Measurements from ENCODE around the gene EPN1.

EPN1 gene

DNA sequence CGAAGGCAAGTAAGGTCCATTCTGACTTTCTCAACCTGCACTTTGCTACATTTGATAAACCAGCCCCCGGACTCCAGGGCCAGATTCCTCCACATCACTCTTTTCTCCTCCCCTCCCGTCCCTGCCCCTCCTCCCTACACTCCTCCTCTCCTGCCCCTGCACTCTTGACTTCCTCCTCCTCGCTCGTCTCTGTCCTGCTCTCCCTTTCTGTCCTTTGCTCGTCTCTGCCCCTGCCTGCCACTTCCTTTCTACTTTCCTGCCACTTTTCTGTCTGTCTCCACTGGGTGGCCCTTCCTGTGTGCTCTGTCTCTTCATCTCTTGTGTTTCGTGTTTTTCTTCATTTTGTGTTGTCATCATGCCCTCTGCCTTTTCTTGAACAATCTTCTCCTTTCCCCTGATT lies 13.2 kb upstream of the EPN1 start:
- no peak for DNase-seq

DNA sequence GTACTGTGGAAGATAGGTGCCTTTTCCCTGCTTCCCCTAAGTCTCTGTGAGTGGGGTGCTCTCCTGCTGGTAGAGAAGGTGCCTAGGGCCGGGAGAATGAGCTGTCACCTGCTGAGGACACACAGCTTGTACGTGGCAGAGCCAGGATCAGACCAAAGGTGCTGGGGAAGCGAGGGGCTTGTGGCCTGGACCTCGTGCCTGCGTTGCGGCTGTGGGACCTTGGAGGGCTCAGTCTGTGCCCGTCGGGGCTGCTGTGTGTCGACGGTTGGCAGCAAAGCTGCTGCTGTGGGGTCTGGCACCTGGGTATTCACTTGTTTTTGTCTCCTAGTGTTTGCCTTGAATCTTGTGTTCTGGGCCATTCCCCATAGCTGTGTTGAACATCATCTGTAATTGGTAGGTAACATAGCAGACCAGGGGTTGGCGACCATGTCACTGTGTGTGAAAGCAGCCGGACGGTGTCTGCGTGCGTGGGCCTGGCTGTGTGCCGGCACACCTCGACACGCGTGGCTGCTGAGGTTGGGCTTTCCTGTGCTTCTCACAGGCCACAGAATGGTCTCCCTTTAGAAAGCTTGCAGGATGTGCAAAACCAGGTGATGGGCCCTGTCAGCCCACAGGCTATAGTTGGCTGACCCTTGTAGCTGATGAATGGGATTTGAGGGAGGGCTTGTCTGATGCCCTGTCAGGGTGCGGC lies 11.0 kb upstream of the EPN1 start:
- DNase-seq, result no peak

DNA sequence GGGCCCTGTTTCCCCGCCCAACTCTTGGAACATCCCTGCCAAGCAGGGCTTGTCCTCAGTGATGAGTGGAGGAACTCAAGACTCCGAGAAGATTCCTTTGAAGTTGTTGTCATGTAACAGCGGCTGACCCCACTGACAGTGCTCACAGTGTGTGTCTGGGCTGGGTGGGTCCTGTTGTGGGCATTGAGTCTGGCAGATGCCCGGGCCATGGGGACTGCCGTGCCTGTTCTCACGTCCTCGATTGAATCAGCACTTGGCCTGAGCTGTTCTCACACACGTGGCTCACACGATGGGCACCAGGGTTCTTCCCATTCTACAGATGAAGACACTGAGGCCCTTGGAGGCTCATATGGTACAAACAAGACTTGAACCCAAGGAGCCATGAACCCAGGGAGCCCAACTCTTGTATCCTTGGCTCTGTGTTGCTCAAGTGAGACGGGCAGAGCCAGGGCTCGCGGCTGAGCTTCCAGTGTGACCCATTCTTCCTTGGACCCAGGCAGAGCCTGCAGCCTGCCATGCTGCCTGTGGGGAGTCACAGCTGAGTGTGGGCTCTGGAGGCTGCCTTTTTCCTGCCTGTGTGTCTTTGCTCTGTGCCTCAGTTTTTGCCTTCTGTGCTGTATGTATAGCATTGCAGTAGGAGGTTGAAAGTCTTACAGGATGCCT lies 8.6 kb upstream of the EPN1 start:
- no peak for DNase-seq

DNA sequence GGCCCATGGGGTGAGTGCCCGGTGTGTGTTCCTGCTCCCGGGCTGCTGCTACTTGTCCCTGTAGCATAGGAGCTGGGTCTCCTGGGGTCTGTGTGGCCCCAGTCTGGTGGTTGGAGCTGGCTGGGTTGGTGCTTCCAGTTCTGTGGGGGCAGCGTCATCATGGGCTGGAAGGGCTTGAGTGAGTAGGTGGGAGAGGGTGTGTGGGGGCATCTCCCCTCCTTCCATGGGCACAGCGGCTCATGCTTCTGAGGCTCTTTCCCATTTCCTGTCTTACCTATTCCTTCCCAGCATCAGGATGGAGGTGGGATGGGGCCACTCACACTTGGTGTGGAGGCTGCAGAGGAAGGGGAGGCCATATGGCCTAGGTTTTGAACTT lies 8.0 kb upstream of the EPN1 start:
- no peak for DNase-seq

DNA sequence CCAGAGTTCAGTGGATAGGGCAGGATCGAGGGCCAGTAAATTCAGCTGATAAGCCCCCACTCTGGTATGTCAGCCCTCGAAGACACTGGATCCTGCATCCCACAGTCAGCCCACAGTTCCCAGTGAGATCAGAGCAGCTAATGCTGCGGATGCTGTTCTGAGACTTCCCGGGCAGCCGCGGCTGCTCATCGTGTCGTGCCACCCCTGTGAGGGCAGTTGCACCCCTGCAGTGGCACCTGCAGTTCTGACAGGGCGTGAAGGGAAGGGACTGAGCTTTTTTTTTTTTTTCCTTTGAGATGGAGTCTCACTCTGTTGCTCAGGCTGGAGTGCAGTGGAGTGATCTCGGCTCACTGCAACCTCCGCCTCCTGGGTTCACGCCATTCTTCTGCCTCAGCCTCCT lies 7.5 kb upstream of the EPN1 start:
- no peak for DNase-seq

DNA sequence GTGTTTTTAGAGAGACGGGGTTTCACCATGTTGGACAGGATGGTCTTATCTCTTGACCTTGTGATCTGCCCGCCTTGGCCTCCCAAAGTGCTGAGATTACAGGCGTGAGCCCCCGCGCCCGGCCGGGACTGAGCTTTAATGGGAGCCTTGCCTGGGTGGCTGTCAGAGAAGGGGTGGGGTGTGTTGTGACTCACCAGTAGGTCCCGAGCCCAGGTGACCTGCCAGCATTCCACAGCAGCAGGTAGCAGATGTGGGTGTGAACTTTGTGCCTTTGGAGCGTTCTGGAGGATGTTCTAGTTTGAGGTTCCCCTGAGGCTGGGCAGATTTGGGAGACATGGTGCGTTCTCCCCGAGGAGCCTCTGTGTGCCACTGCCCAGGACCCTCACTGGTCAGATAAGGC lies 7.1 kb upstream of the EPN1 start:
- no peak for DNase-seq

DNA sequence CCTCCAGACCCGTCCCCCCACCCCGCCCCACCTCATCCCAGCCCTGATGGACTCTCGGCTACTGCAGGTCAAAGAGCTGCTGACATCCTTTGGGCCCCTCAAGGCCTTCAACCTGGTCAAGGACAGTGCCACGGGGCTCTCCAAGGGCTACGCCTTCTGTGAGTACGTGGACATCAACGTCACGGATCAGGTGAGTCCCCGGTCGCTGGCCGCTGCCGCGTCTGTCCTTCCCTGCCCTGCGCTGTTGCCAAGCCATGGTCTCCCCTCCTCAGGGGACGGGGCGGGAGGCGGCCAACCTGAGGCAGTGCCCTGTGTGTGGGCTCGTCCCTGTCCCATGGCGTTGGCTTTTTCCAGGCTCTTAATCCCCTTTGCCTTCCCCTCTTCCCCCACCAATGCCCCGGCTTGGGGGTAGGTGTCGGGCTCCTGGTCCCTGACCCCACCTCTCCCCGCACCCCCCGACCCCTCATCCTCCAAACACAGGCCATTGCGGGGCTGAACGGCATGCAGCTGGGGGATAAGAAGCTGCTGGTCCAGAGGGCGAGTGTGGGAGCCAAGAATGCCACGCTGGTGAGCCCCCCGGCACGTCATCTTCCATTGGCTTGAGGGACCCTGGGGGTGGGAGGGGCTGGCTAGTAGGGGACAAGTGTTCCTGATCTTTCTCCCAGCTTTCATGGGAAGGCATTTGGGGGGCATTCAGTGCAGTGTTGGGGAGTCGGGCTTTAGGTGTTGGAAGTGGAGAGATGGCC lies 6.2 kb upstream of the EPN1 start:
- no peak for DNase-seq

DNA sequence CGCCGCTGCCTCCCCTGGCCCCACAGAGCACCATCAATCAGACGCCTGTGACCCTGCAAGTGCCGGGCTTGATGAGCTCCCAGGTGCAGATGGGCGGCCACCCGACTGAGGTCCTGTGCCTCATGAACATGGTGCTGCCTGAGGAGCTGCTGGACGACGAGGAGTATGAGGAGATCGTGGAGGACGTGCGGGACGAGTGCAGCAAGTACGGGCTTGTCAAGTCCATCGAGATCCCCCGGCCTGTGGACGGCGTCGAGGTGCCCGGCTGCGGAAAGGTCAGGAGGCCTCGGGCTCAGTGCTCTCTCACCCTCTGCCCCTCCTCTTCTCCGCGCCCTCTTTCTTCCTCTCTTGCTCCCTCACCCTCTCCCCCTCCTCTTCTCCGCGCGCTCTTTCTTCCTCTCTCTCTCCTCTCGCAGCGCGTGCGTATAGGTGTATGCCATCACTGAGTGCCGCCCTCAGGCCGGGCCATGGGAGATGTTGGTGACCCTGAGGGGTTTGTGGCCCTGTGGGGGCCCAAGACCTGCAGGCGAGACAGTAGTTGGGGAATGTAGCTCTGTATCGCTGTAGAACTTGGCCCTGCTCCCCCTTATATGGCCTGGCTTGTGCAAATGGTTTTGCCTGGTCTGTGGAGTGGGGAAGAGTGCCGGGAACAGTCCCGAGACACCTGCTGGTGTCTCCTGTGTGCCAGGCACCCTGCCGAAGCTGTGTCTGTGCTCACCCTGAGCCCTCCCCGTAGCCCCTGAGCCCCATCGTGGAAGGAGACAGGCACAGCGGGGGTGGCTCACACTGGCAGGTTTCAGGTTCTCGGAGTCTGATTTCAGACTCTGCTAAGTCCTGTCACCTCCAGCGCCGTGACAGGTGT lies 5.4 kb upstream of the EPN1 start:
- DNase-seq, result no peak

DNA sequence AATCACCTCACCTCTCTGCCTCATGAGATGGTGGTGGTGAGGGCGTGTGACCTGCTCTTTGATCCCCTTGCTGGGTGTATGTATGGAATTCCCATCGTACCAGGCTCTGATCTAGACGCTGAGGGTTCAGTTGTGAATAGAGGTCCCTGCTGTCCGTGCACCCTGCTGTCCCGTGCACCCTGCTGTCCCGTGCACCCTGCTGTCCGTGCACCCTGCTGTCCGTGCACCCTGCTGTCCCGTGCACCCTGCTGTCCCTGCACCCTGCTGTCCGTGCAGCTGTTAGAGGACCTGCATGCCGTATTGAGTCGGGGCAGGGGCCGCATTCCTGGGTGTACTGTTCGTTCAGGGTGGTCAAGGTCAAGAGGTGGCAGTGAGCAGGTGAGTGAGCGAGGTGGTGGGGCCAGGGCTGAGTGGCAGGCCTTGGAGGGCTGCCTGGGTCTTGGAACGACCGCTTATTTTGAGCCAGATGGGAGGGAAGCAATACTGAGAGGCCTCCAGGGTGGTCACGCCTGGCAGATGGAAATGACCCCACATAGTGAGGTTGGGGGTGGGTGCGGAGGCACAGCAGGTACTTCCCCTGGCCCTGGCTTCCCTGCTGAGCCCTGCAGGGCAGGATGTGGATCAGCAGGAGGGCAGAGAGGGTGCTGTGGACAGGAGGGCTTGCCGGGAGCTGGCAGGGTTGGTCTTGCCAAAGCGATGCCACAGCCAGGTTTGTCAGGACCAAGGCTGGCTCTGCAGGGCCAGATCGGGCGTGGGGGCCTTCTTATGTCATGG lies 4.6 kb upstream of the EPN1 start:
- DNase-seq, result no peak

DNA sequence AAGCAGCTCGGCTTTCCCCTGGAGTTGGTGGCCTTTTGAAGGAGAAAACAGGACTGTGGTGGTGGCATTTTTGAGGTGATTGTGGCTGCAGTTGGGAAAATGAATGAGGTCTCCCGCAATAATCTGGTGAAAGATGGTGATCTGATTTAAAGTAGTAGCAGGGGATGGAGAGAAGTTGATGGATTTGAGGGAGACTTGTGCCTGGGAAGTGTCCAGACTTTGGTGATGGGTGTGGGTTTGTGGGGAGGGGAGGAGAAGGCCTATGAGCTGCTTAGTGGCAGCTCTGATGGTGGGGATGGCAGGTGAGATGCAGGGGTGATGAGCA lies 4.0 kb upstream of the EPN1 start:
- no peak for DNase-seq

DNA sequence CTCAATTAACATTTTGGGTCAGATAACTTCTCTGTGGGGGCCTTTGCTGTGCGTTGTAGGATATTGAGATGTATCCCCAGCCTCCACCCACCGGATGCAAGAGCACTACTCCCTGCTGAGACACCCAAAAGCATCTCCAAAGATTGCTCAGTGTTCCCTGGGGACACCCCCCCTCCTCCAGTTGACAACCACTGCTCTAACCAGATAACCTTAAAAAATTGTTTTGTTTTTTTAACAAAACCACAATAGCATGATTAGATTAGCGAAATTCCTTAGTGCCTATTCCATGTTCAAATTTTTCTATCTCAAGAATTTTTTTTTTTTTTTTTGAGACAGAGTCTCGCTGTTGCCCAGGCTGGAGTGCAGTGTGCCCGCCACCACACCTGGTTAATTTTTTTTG lies 2.6 kb upstream of the EPN1 start:
- peak; percentile 4 for DNase-seq

DNA sequence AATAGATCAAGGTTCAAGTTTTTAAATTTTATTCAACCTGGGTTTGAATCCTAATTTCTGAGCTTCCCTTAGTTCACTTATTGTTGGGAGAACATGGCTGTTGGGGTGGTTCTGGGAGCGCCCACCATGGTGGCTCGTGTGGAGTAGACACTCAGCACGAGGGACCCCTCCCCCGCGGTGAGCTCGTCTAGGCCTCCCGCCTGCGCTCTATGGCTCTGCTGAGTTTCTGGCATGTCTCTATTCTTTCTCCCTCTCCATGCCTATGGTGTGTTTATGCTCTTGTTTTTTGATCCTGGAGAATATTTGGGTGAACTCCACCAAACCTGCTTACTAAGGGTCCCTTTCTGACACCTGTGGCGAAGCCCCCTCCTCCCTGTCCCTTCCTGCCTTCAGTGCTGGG lies 1.6 kb upstream of the EPN1 start:
- peak; percentile 23 for DNase-seq

DNA sequence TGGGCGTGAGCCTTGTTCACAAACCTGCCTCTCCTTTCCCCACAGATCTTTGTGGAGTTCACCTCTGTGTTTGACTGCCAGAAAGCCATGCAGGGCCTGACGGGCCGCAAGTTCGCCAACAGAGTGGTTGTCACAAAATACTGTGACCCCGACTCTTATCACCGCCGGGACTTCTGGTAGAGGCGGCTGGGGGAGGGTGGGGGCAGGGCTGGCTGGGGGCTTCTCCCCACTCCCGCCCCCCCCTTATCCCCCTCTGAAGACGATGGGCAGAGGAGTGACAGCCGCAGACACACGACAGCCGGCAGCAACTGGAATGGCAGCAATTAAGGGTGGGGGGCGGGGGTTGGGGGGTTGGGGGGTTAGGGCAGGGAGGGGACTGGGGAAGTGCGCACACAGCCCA lies 1.1 kb upstream of the EPN1 start:
- DNase-seq, result no peak

DNA sequence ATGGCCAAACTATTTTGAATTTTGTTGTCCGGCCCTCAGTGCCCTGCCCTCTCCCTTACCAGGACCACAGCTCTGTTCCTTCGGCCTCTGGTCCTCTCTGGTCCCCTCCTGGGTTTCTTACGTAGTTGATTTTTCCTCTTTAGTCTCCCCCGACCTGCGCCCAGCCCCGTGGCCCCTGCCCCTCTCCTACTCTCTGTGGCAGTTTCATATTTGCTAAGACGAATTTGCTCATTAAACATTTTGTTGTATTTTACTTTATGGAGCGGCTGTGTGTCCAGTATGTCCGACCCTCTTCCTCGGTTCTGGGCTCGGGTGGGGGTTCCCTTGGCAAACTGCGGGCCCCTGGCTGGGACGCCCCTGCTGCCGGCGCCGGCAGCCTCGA lies 576 bp upstream of the EPN1 start:
- DNase-seq, result peak; percentile 44

DNA sequence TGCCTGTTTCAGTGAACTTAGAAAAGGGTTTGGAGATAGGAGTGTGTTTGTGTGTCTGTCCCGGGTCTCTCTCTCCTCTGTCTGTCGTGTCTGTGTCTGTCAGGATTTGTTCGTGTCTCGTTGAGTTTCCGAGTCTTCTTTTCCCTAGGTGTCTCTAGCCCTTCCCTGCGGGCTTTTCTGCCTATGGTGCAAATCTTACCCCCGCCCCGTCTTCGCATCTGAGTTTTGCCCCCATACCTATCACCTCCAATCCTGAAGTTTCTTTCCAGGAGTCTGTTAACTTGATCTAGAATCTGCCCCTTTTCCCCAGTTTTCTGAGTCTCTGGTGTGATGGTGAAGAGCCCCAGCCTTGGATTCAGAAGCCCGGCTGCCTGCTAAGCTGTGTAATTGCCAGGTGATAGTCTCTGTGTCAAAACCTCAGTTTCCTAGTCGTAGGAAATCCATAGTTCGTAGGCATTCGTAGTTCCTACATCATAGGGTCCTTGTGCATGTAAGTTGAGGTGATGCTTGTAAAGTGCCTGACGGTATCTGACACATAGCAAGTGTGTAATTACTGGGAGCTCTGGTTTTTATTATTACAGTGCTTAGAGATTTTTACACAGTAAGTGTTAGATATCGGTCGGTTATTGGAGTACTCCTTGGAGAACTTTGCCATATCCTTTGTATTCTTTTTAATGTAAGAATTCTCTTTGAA lies 782 bp downstream of the EPN1 start:
- no peak for DNase-seq

DNA sequence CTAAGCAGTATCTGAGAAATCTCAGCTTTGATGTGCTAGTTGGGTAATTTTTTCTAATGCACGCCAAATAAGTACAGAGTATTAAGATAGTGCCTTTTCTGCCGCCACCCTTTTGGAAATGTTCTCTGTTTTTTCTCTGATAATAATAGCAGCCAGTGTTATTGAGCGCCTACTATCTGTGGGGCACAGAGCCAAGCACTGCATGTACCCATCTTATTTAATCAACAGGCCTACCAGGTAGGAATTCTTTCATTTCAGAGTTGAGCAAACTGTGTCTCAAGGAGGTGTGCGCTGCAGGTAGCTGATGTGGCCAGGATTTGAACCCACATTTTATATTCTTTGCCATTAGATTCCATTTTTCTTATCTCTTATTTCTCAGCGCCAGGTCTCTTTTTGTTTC lies 1.4 kb downstream of the EPN1 start:
- peak; percentile 35 for DNase-seq

DNA sequence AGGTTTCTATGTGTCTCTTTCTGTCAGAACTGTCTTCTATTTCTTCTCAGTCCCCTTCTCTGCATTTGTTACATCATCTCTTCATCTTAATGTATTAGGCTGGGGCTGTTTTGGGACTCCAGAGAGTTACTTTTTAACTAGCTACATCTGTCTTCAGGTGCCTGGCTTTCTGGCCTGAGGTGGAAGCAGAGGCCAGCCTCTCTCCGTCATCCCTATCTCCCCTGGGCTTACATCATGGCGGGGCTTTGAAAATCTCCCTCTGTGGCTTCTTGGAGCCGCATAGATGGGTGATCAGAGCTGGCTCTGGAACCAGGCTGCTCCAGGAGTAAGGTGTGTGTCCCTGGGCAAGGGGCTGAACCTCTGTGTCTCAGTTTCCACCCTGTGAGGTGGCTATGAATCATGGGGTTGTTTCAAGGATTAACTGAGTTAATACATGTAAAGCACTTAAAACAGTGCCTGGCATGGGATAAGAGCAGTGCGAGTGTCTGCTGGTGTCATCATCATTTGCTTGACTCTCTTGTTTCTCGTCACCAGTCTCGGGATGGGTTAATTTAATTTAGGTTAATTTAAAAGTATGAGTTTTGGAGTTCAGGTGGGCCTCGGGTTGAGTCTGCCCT lies 2.0 kb downstream of the EPN1 start:
- DNase-seq, result no peak

DNA sequence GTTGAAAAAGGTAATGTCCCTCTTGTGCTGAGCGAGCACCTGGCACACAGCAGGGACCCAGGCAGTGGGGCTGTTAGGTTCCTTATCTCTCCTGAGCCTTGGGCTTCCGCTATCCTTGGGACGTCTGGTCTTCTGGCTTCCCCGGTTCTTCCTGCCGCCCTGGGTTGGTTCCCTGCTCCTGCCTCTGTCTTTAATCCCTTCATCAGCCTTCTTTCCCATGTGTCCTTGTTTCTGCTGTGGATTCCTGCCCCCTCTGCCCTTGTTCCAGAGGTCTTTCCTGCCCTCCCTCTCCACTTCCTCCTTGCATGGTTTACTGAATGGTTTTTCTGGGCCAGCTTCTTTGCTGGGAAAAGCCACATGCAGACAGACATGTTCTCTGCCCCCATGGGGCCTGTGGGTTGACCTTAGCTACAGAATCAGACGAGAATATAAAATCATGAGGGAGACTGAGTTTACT lies 2.6 kb downstream of the EPN1 start:
- no peak for DNase-seq

DNA sequence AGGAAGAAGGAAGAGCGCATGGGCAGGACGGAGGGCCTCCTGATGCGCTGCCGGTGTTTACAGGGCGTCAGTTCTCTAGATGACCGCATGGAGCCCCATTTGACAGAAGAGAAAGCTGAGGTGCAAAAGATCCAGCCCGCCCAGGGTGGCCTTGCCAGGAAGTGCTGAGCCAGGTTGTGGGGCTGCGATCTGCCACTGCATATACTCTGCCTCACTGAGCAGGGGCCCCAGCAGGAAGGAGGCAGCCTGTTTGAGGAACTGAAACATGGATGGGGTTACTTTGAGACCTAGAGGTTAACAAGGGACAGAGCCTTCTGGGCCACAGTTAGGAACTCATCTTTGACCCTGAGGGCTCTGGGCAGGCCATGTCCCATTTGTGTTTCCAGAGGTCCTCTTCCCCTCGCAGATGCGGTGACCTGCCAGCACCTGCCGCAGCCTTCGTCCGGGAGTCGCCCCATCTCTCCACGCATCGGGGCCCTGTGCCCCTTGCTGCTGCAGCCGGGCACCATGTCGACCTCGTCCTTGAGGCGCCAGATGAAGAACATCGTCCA lies 3.2 kb downstream of the EPN1 start:
- no peak for DNase-seq

DNA sequence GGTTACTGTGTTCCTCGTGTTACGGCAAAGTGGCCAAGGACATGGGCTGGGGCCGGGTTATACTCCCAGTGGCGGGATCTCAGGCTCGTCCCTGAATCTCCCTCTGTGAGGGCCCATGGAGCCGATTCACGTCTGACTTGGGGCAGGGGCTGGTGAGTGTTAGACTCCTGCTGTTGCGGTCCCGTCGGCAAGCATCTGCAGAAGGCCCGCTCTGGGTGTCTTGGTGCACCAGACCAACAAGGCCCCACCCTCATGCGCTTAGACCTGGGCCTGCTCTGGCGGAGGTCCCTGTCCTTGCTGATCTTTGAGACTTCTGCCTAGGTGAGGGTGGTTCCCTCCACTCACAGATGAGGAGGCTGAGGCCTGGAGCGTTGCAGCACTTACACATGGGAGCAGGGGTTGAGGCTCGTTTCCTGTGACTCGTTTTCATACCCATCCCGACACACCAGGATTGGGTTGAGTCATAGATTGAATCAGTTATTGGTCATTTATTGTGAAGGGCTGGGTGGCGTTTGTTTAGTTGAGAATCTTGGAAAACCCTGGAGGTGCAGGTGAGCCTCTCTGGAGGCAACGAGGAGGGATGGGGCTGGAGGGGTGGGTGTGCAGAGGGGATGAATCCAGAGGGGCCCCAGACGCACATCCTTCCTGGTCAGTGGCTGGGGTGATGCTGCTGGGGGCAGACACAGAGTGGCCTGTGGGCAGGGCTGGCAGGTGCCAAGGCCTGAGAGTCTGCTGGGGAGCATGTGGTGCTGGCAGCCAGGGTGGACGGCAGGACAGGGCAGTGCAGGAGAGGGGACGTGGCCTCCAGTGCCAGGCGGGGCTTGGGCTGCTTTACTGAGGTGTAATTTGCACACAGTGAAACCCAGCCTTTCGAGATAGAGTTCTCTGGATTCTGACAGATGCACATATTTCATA lies 4.6 kb downstream of the EPN1 start:
- DNase-seq, result no peak
